Measurements from ENCODE around the gene RYR1. TPM values are rescaled to one million over a fixed set of nuclear protein-coding genes. Genes with fewer than 3 reads are reported as not detected.

RYR1 gene
- total and polyA plus RNA-seq, 3 experiments from 2014 or later = 0.71 to 3.3 (median 1.4) TPM

- H3K4me1 Mint-ChIP-seq = peaks cover 0 to 4% (median 2%) of the 10 kb centered on the region in 3 donors
- H3K36me3 Mint-ChIP-seq = no peaks in the 10 kb centered on the region
- Histone ChIP-seq H3K27me3 (ENCODE audit: insufficient read depth, low read length, poor library complexity, severe bottlenecking) (no peaks in the 10 kb centered on the region), H3K4me1 (ENCODE audit: insufficient read depth, low read length) (no peaks in the 10 kb centered on the region), H3K4me3 (ENCODE audit: low read length) (no peak overlapping the region), H3K36me3 (ENCODE audit: insufficient read depth, low read length) (no peaks in the 10 kb centered on the region), H3K9me3 (ENCODE audit: low read length) (no peaks in the 10 kb centered on the region), H3K27ac (ENCODE audit: low read depth, low read length) (no peak overlapping the region)
- peaks cover 0 to 1% (median 0%) of the 10 kb centered on the region in 5 donors for H3K9me3 Mint-ChIP-seq
- peaks cover 0 to 3% of the 10 kb centered on the region in 2 donors for H3K27me3 Mint-ChIP-seq
- no peak for DNase-seq
- peak overlapping the region in 1 of 8 donors; percentile 17 for H3K27ac Mint-ChIP-seq
- H3K4me3 Mint-ChIP-seq = no peak overlapping the region
- ChIA-PET CTCF (interaction anchor here (3.5 kb wide), 1 partner anchor 14 kb away, joined by 13 read pairs; no protein-coding TSS in a partner anchor), POLR2A (no interaction called here)
Measured at GRCh38 chr19:38528931-38529330, 95.4 kb downstream of the RYR1 start.

GRCh38 chr19:38531515-38531914 is 98.0 kb downstream of the RYR1 start:
- Histone ChIP-seq H3K4me3 (ENCODE audit: low read length) (no peak overlapping the region), H3K27me3 (ENCODE audit: insufficient read depth, low read length, poor library complexity, severe bottlenecking) (no peaks in the 10 kb centered on the region), H3K9me3 (ENCODE audit: low read length) (no peaks in the 10 kb centered on the region), H3K4me1 (ENCODE audit: insufficient read depth, low read length) (peaks cover 3% of the 10 kb centered on the region), H3K27ac (ENCODE audit: low read depth, low read length) (no peak overlapping the region), H3K36me3 (ENCODE audit: insufficient read depth, low read length) (no peaks in the 10 kb centered on the region)
- no peak for DNase-seq
- Mint-ChIP-seq H3K4me1 (peaks cover 4 to 12% (median 7%) of the 10 kb centered on the region in 3 donors), H3K36me3 (no peaks in the 10 kb centered on the region), H3K27me3 (peaks cover 0 to 6% of the 10 kb centered on the region in 2 donors), H3K27ac (no peak overlapping the region), H3K9me3 (peaks cover 0 to 13% (median 1%) of the 10 kb centered on the region in 5 donors), H3K4me3 (no peak overlapping the region)
- ChIA-PET POLR2A (no interaction called here), CTCF (interaction anchor here (1.0 kb wide), 1 partner anchor 16 kb away, joined by 4 read pairs; no protein-coding TSS in a partner anchor)

GRCh38 chr19:38532939-38533338 is 99.4 kb downstream of the RYR1 start:
- ChIA-PET POLR2A (no interaction called here), CTCF (interaction anchor here (1.0 to 2.0 kb wide), 2 partner anchors 11 to 18 kb away, joined by 3 to 6 read pairs; no protein-coding TSS in a partner anchor)
- Histone ChIP-seq H3K36me3 (ENCODE audit: insufficient read depth, low read length) (no peaks in the 10 kb centered on the region), H3K4me3 (ENCODE audit: low read length) (no peak overlapping the region), H3K27me3 (ENCODE audit: insufficient read depth, low read length, poor library complexity, severe bottlenecking) (no peaks in the 10 kb centered on the region), H3K4me1 (ENCODE audit: insufficient read depth, low read length) (peaks cover 17% of the 10 kb centered on the region), H3K9me3 (ENCODE audit: low read length) (no peaks in the 10 kb centered on the region), H3K27ac (ENCODE audit: low read depth, low read length) (no peak overlapping the region)
- H3K4me3 Mint-ChIP-seq = no peak overlapping the region
- peaks cover 0 to 5% of the 10 kb centered on the region in 2 donors for H3K27me3 Mint-ChIP-seq
- no peak for DNase-seq
- no peaks in the 10 kb centered on the region for H3K36me3 Mint-ChIP-seq
- peaks cover 0 to 13% (median 1%) of the 10 kb centered on the region in 5 donors for H3K9me3 Mint-ChIP-seq
- H3K27ac Mint-ChIP-seq = peak overlapping the region in 1 of 8 donors; percentile 30
- H3K4me1 Mint-ChIP-seq = peaks cover 17 to 27% (median 18%) of the 10 kb centered on the region in 3 donors

- peak overlapping the region in 2 of 8 donors; percentile 33 to 81 for H3K27ac Mint-ChIP-seq
Measured at GRCh38 chr19:38534574-38534973, 101.1 kb downstream of the RYR1 start.

GRCh38 chr19:38535212-38535611 is 101.7 kb downstream of the RYR1 start:
- no peaks in the 10 kb centered on the region for H3K36me3 ChIP-seq (ENCODE audit: insufficient read depth, low read length)
- H3K4me3 ChIP-seq (ENCODE audit: low read length) = no peak overlapping the region
- no peak overlapping the region for H3K4me3 Mint-ChIP-seq
- H3K36me3 Mint-ChIP-seq = no peaks in the 10 kb centered on the region
- no peak overlapping the region for H3K27ac Mint-ChIP-seq
- peaks cover 0 to 5% of the 10 kb centered on the region in 2 donors for H3K27me3 Mint-ChIP-seq
- H3K4me1 ChIP-seq (ENCODE audit: insufficient read depth, low read length) = peaks cover 36% of the 10 kb centered on the region
- H3K27ac ChIP-seq (ENCODE audit: low read depth, low read length) = no peak overlapping the region
- no peaks in the 10 kb centered on the region for H3K9me3 ChIP-seq (ENCODE audit: low read length)
- H3K4me1 Mint-ChIP-seq = peaks cover 34 to 44% (median 40%) of the 10 kb centered on the region in 3 donors
- peaks cover 0 to 13% (median 1%) of the 10 kb centered on the region in 5 donors for H3K9me3 Mint-ChIP-seq
- ChIA-PET POLR2A (interaction anchor here (0.6 kb wide), 1 partner anchor 329 kb away, joined by 3 read pairs; no protein-coding TSS in a partner anchor), CTCF (interaction anchor here (1.8 kb wide), 1 partner anchor 20 kb away, joined by 7 read pairs; no protein-coding TSS in a partner anchor)
- no peak for DNase-seq
- no peaks in the 10 kb centered on the region for H3K27me3 ChIP-seq (ENCODE audit: insufficient read depth, low read length, poor library complexity, severe bottlenecking)

More at GRCh38 chr19:38534574-38534973, 101.1 kb downstream of the RYR1 start:
- Histone ChIP-seq H3K4me3 (ENCODE audit: low read length) (no peak overlapping the region), H3K36me3 (ENCODE audit: insufficient read depth, low read length) (no peaks in the 10 kb centered on the region), H3K4me1 (ENCODE audit: insufficient read depth, low read length) (peaks cover 32% of the 10 kb centered on the region), H3K9me3 (ENCODE audit: low read length) (no peaks in the 10 kb centered on the region), H3K27ac (ENCODE audit: low read depth, low read length) (no peak overlapping the region), H3K27me3 (ENCODE audit: insufficient read depth, low read length, poor library complexity, severe bottlenecking) (no peaks in the 10 kb centered on the region)
- peaks cover 31 to 39% (median 35%) of the 10 kb centered on the region in 3 donors for H3K4me1 Mint-ChIP-seq
- CTCF ChIA-PET = interaction anchor here (0.8 to 1.8 kb wide), 2 partner anchors 19 to 100 kb away, joined by 3 to 7 read pairs; no protein-coding TSS in a partner anchor
- no peaks in the 10 kb centered on the region for H3K36me3 Mint-ChIP-seq
- POLR2A ChIA-PET = interaction anchor here (0.6 kb wide), 1 partner anchor 330 kb away, joined by 3 read pairs; no protein-coding TSS in a partner anchor
- no peak for DNase-seq
- H3K27me3 Mint-ChIP-seq = peaks cover 0 to 5% of the 10 kb centered on the region in 2 donors
- H3K9me3 Mint-ChIP-seq = peaks cover 0 to 13% (median 1%) of the 10 kb centered on the region in 5 donors
- peak overlapping the region in 1 of 7 donors; percentile 44 for H3K4me3 Mint-ChIP-seq

GRCh38 chr19:38537071-38537936 is 103.8 kb downstream of the RYR1 start:
- H3K4me1 ChIP-seq (ENCODE audit: insufficient read depth, low read length) = peaks cover 36% of the 10 kb centered on the region
- DNase-seq = no peak
- no peaks in the 10 kb centered on the region for H3K27me3 ChIP-seq (ENCODE audit: insufficient read depth, low read length, poor library complexity, severe bottlenecking)
- peak overlapping the region in 6 of 8 donors; percentile 50 to 78 (median 56) for H3K27ac Mint-ChIP-seq
- no peak overlapping the region for H3K27ac ChIP-seq (ENCODE audit: low read depth, low read length)
- no peaks in the 10 kb centered on the region for H3K36me3 ChIP-seq (ENCODE audit: insufficient read depth, low read length)
- peak overlapping the region in 2 of 7 donors; percentile 28 to 36 for H3K4me3 Mint-ChIP-seq
- ChIA-PET POLR2A (no interaction called here), CTCF (interaction anchor here (1.5 kb wide), 1 partner anchor 98 kb away, joined by 4 read pairs; no protein-coding TSS in a partner anchor)
- H3K9me3 Mint-ChIP-seq = peaks cover 0 to 13% (median 1%) of the 10 kb centered on the region in 5 donors
- peaks cover 37 to 49% (median 45%) of the 10 kb centered on the region in 3 donors for H3K4me1 Mint-ChIP-seq
- H3K27me3 Mint-ChIP-seq = peaks cover 0 to 5% of the 10 kb centered on the region in 2 donors
- peak overlapping the region; percentile 32 for H3K4me3 ChIP-seq (ENCODE audit: low read length)
- H3K36me3 Mint-ChIP-seq = no peaks in the 10 kb centered on the region
- no peaks in the 10 kb centered on the region for H3K9me3 ChIP-seq (ENCODE audit: low read length)

- Mint-ChIP-seq H3K9me3 (peaks cover 0 to 13% (median 0%) of the 10 kb centered on the region in 5 donors), H3K4me1 (peaks cover 40 to 52% (median 50%) of the 10 kb centered on the region in 3 donors), H3K36me3 (no peaks in the 10 kb centered on the region), H3K27me3 (peaks cover 0 to 4% of the 10 kb centered on the region in 2 donors), H3K27ac (peak overlapping the region; percentile 78 to 96 (median 88)), H3K4me3 (peak overlapping the region; percentile 25 to 86 (median 74))
- no peak overlapping the region for H3K4me3 ChIP-seq (ENCODE audit: low read length)
- POLR2A ChIA-PET = interaction anchor here (0.7 to 1.8 kb wide), 3 partner anchors 81 to 109 kb away, joined by 3 to 7 read pairs (median 6); partner anchors contain the start of genes ACTN4 and EIF3K
- DNase-seq = no peak
- no peaks in the 10 kb centered on the region for H3K9me3 ChIP-seq (ENCODE audit: low read length)
- CTCF ChIA-PET = interaction anchor here (0.7 to 1.5 kb wide), 4 partner anchors 25 to 395 kb away, joined by 3 to 4 read pairs (median 3); partner anchors contain the start of genes MRPS12 and SARS2
- no peak overlapping the region for H3K27ac ChIP-seq (ENCODE audit: low read depth, low read length)
- H3K4me1 ChIP-seq (ENCODE audit: insufficient read depth, low read length) = peaks cover 36% of the 10 kb centered on the region
- no peaks in the 10 kb centered on the region for H3K36me3 ChIP-seq (ENCODE audit: insufficient read depth, low read length)
- no peaks in the 10 kb centered on the region for H3K27me3 ChIP-seq (ENCODE audit: insufficient read depth, low read length, poor library complexity, severe bottlenecking)
Measured at GRCh38 chr19:38538386-38538785, 104.9 kb downstream of the RYR1 start.

All from CD8-positive, alpha-beta memory T cell (primary cell).